ENCODE results near the gene CCDC38. TPM values are rescaled to one million over a fixed set of nuclear protein-coding genes. Genes with fewer than 3 reads are reported as not detected.
A peak's percentile ranks its signal among the peaks of the same experiment; 100 is the strongest.

CCDC38 gene
- total and polyA plus RNA-seq, 4 donors: 0.46 to 1.4 (median 0.93) TPM

- TF ChIP-seq NR2F2 (IDR thresholded peaks at IDR 0.05) (peak; percentile 38), FOXA1 (IDR thresholded peaks at IDR 0.05) (peak; percentile 30), FOXA2 (IDR thresholded peaks at IDR 0.05) (no peak)
Observed at GRCh38 chr12:95838125-95838524, 104.3 kb downstream of the CCDC38 start (continued).

- Histone ChIP-seq H3K4me1 (ENCODE audit: control insufficient read depth in 4 of 4, insufficient read depth in 4 of 4, low read length in 3 of 4) (peaks cover 1 to 18% (median 13%) of the 10 kb centered on the region in 4 donors), H3K27ac (ENCODE audit: low read depth in 1 of 2, low read length in 2 of 2) (no peak overlapping the region), H3K27me3 (ENCODE audit: control insufficient read depth in 4 of 4, insufficient read depth in 4 of 4, low read length in 3 of 4) (no peaks in the 10 kb centered on the region), H3K4me3 (ENCODE audit: low read depth in 1 of 3, low read length in 3 of 3) (no peak overlapping the region), H3K9ac (ENCODE audit: low read depth in 1 of 2, low read length in 2 of 2) (no peak overlapping the region), H3K9me3 (ENCODE audit: control insufficient read depth in 4 of 4, low read length in 3 of 4) (no peaks in the 10 kb centered on the region), H3K36me3 (ENCODE audit: control insufficient read depth in 4 of 4, insufficient read depth in 3 of 4, low read depth in 1 of 4, low read length in 3 of 4) (no peaks in the 10 kb centered on the region)
- no peak for TF ChIP-seq HNF4G (IDR thresholded peaks at IDR 0.05)
- no peak for TF ChIP-seq YY1 (IDR thresholded peaks at IDR 0.05)
- no peak for TF ChIP-seq RXRA (IDR thresholded peaks at IDR 0.05)
- 65% methylated on average over 10 of the region's 10 CpGs for WGBS
- no peak for DNase-seq (ENCODE audit: low spot score)
Observed at GRCh38 chr12:95837240-95838038, 105.0 kb downstream of the CCDC38 start.

GRCh38 chr12:95836630-95837239 is 105.7 kb downstream of the CCDC38 start:
- no peak overlapping the region for H3K27ac ChIP-seq (ENCODE audit: low read depth in 1 of 2, low read length in 2 of 2)
- H3K36me3 ChIP-seq (ENCODE audit: control insufficient read depth in 4 of 4, insufficient read depth in 3 of 4, low read depth in 1 of 4, low read length in 3 of 4): no peaks in the 10 kb centered on the region
- TF ChIP-seq HNF4G (IDR thresholded peaks at IDR 0.05) (no peak), FOXA2 (IDR thresholded peaks at IDR 0.05) (no peak), TAF1 (conservative IDR thresholded peaks at IDR 0.05) (no peak), GABPA (IDR thresholded peaks at IDR 0.05 in 1 of 2, conservative IDR thresholded peaks at IDR 0.05 in 1 of 2) (no peak), RAD21 (IDR thresholded peaks at IDR 0.05) (no peak), NR2F2 (IDR thresholded peaks at IDR 0.05) (no peak), HNF4A (conservative IDR thresholded peaks at IDR 0.05) (no peak), SP1 (IDR thresholded peaks at IDR 0.05) (no peak), EGR1 (IDR thresholded peaks at IDR 0.05; ENCODE audit: low read depth in 2 of 2) (no peak), REST (IDR thresholded peaks at IDR 0.05) (no peak), CTCF (IDR thresholded peaks at IDR 0.05; ENCODE audit: low read depth, low read length, missing input control) (no peak), YY1 (IDR thresholded peaks at IDR 0.05) (no peak), JUND (IDR thresholded peaks at IDR 0.05) (no peak), FOXA1 (IDR thresholded peaks at IDR 0.05) (no peak), MAX (IDR thresholded peaks at IDR 0.05) (no peak), ATF3 (IDR thresholded peaks at IDR 0.05) (no peak), RXRA (IDR thresholded peaks at IDR 0.05) (no peak), ZBTB33 (IDR thresholded peaks at IDR 0.05) (no peak)
- no peak overlapping the region for H3K9ac ChIP-seq (ENCODE audit: low read depth in 1 of 2, low read length in 2 of 2)
- peaks cover 1 to 18% (median 13%) of the 10 kb centered on the region in 4 donors for H3K4me1 ChIP-seq (ENCODE audit: control insufficient read depth in 4 of 4, insufficient read depth in 4 of 4, low read length in 3 of 4)
- no peak for DNase-seq (ENCODE audit: low spot score)
- 11% methylated on average over 1 of the region's 1 CpG for WGBS
- H3K27me3 ChIP-seq (ENCODE audit: control insufficient read depth in 4 of 4, insufficient read depth in 4 of 4, low read length in 3 of 4): no peaks in the 10 kb centered on the region
- H3K4me3 ChIP-seq (ENCODE audit: low read depth in 1 of 3, low read length in 3 of 3): no peak overlapping the region
- no peaks in the 10 kb centered on the region for H3K9me3 ChIP-seq (ENCODE audit: control insufficient read depth in 4 of 4, low read length in 3 of 4)
